C1 segment of cervical spinal cord (tissue), 14 donors: ENCODE measurements around the gene IFNL2.
"Not testable (repeated sequence)": the region's sequence is repeated elsewhere in the genome, so short reads cannot be mapped to it uniquely, and the experiment has no call there.

Source experiments
- DNase-seq, 14 donors: peaks; one replicate each; lab custom pipeline; 2025; lab: John Stamatoyannopoulos, UW

IFNL2 gene

GRCh38 chr19:39268085-39268484 lies at the start of gene IFNL2:
TSS of gene IFNL2 (plus strand) at chr19:39268396. CDS start at chr19:39268569, 173 bp downstream.
- not testable (repeated sequence) for DNase-seq

GRCh38 chr19:39219108-39219507 lies 49.1 kb upstream of the IFNL2 start:
- DNase-seq, result not testable (repeated sequence)

GRCh38 chr19:39223703-39224279 lies 44.4 kb upstream of the IFNL2 start:
- no peak for DNase-seq

- no peak for DNase-seq
Observed at GRCh38 chr19:39224910-39225309, 43.3 kb upstream of the IFNL2 start.

- DNase-seq, result no peak
Observed at GRCh38 chr19:39230096-39230764, 38.0 kb upstream of the IFNL2 start.

GRCh38 chr19:39232708-39233107 lies 35.5 kb upstream of the IFNL2 start:
- DNase-seq, result no peak

GRCh38 chr19:39236527-39236926 lies 31.7 kb upstream of the IFNL2 start:
- no peak for DNase-seq

- DNase-seq, result no peak
Observed at GRCh38 chr19:39237200-39238184, 30.7 kb upstream of the IFNL2 start.

GRCh38 chr19:39238209-39238608 lies 30.0 kb upstream of the IFNL2 start:
- no peak for DNase-seq

- no peak for DNase-seq
Observed at GRCh38 chr19:39238944-39239343, 29.3 kb upstream of the IFNL2 start.

GRCh38 chr19:39240421-39240820 lies 27.8 kb upstream of the IFNL2 start:
- no peak for DNase-seq

GRCh38 chr19:39243741-39244140 lies 24.5 kb upstream of the IFNL2 start:
- DNase-seq, result not testable (repeated sequence)

- DNase-seq, result not testable (repeated sequence)
Observed at GRCh38 chr19:39244410-39245100, 23.6 kb upstream of the IFNL2 start, which contains the start of gene IFNL3. TSS of gene IFNL3 (minus strand) at chr19:39245006. CDS start at chr19:39244967, 39 bp downstream.

GRCh38 chr19:39245166-39245565 lies 23.0 kb upstream of the IFNL2 start:
- not testable (repeated sequence) for DNase-seq

GRCh38 chr19:39246951-39247669 lies 21.1 kb upstream of the IFNL2 start:
- peak in 4 of 14 donors; percentile 1 to 32 (median 4) for DNase-seq

- peak in 1 of 14 donors; percentile 3 for DNase-seq
Observed at GRCh38 chr19:39247701-39248664, 20.2 kb upstream of the IFNL2 start.

GRCh38 chr19:39248806-39249205 lies 19.4 kb upstream of the IFNL2 start, which contains the start of gene IFNL4:
TSS of gene IFNL4 (minus strand) at chr19:39248856.
- no peak for DNase-seq

- DNase-seq, result no peak
Observed at GRCh38 chr19:39251081-39251480, 17.1 kb upstream of the IFNL2 start.

GRCh38 chr19:39251846-39252245 lies 16.4 kb upstream of the IFNL2 start:
- DNase-seq, result no peak
